RWPE2 (cell line): ENCODE results near the gene SLC24A5.
A peak's percentile ranks its signal among the peaks of the same experiment; 100 is the strongest.

Source experiments
- ATAC-seq: fragments of 200-7000 bp; cut with Tn5 transposase; 3 replicates; pipeline ENCODE4 v1.9.1; 2021; ENCODE audit warnings: low read depth
- DNase-seq: peaks from one replicate; pipeline ENCODE4 v3.0.0-alpha.2; 2020; ENCODE audit warnings: low spot score
- H3K27ac ChIP-seq: fragments of 450-650 bp; 2 replicates; pipeline ENCODE4 v1.5.1; 2017; ENCODE audit warnings: mild to moderate bottlenecking; ENCODE audit not compliant: poor library complexity, severe bottlenecking
- H3K27me3 ChIP-seq: fragments of 250-450 bp; sonication (Bioruptor Pico); 2 replicates; pipeline ENCODE4 v1.5.1; 2021; ENCODE audit warnings: mild to moderate bottlenecking, moderate library complexity; ENCODE audit not compliant: insufficient read depth, poor library complexity, severe bottlenecking
- H3K36me3 ChIP-seq: fragments of 250-450 bp; sonication (Bioruptor Pico); 2 replicates; pipeline ENCODE4 v1.5.1; 2020; ENCODE audit warnings: low read depth, mild to moderate bottlenecking, moderate library complexity
- H3K4me1 ChIP-seq: fragments of 250-450 bp; sonication (Bioruptor Pico); 2 replicates; pipeline ENCODE4 v1.5.1; 2021; ENCODE audit warnings: mild to moderate bottlenecking, moderate library complexity; ENCODE audit not compliant: insufficient read depth, poor library complexity, severe bottlenecking
- H3K4me3 ChIP-seq: fragments of 250-450 bp; sonication (Bioruptor Pico); 2 replicates; pipeline ENCODE4 v1.5.1; 2021; ENCODE audit warnings: mild to moderate bottlenecking, moderate library complexity; ENCODE audit not compliant: severe bottlenecking
- H3K9me3 ChIP-seq: fragments of 250-450 bp; sonication (Bioruptor Pico); 2 replicates; pipeline ENCODE4 v1.5.1; 2021; ENCODE audit warnings: mild to moderate bottlenecking, moderate library complexity; ENCODE audit not compliant: severe bottlenecking
- CTCF ChIP-seq: fragments of 450-650 bp; IDR thresholded peaks from one replicate; pipeline ENCODE4 v1.5.1; 2017; ENCODE audit warnings: mild to moderate bottlenecking, moderate library complexity; ENCODE audit not compliant: poor library complexity, severe bottlenecking

The SLC24A5 gene

GRCh38 chr15:48186271-48186670 is 65.5 kb downstream of the SLC24A5 start:
- H3K27me3 ChIP-seq: peaks cover 11% of the 10 kb centered on the region
- H3K4me1 ChIP-seq: no peaks in the 10 kb centered on the region

DNA sequence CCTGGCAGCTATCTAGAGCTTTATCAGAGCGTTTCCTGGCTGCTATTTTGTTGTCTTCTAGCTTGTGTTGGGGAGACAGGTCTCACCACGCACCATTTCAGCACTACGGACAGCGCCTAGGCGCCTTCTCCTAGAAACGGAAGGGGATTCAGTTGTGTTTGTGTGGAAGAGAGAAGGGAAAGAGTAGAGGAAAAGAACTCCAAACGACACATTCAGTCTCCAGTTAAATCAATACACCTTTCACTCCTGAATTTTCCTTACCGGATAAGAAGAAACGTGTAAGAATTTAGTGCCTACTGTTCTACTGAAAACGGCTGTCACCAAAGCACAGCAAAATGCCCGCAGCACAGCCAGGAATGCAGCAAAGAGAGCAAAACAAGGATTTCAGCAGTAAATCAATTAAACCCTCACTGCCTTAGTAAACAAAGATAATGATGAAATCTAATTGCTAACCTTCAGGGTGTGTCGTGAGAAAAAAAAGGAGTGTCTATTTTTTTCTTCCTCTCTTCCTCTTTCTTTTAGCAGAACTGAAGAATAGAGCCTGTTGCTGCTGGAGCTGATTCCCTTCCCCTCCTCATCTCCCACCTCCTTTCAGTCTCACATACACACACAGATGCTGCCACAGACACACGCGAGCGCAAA is 70.3 kb downstream of the SLC24A5 start:
- no peaks in the 10 kb centered on the region for H3K4me1 ChIP-seq
- no peak overlapping the region for H3K4me3 ChIP-seq
- DNase-seq (peak; percentile 77), ATAC-seq (peak; percentile 82)
- no peak overlapping the region for H3K27ac ChIP-seq
- peaks cover 26% of the 10 kb centered on the region for H3K27me3 ChIP-seq
- no peaks in the 10 kb centered on the region for H3K9me3 ChIP-seq
- H3K36me3 ChIP-seq: no peaks in the 10 kb centered on the region
- no peak for TF ChIP-seq CTCF

More at GRCh38 chr15:48186271-48186670, 65.5 kb downstream of the SLC24A5 start:
- no peak for ATAC-seq
- Histone ChIP-seq H3K4me3 (no peak overlapping the region), H3K36me3 (no peaks in the 10 kb centered on the region), H3K9me3 (no peaks in the 10 kb centered on the region), H3K27ac (no peak overlapping the region)
- TF ChIP-seq CTCF: no peak
- DNase-seq: no peak

- no peak for TF ChIP-seq CTCF
- DNase-seq: no peak
- Histone ChIP-seq H3K36me3 (no peaks in the 10 kb centered on the region), H3K9me3 (no peaks in the 10 kb centered on the region), H3K27ac (no peak within 1 kb of the TSS), H3K27me3 (peaks cover 29% of the 10 kb centered on the region), H3K4me1 (no peaks in the 10 kb centered on the region), H3K4me3 (no peak within 1 kb of the TSS)
- ATAC-seq: no peak
These were observed 70.9 kb downstream of the SLC24A5 start, which contains the start of gene CTXN2 for GRCh38 chr15:48191574-48192225. Gene CTXN2 (plus strand): TSS chr15:48191665. CDS start chr15:48201301, 9,636 bp downstream.
